RWPE1 (cell line): ENCODE data around the gene KDELR3.

Source experiments
- CTCF ChIA-PET: fragments of 350-600 bp; sonication (Branson Sonifier 250); formaldehyde crosslinking; extraction: SDS; loops from one replicate; lab custom pipeline; 2021; lab: Yijun Ruan, JAX
- POLR2A ChIA-PET: fragments of 400-600 bp; formaldehyde crosslinking; extraction: SDS; loops from one replicate; lab custom pipeline; 2020; ENCODE audit warnings: antibody characterized with exemption; ENCODE audit not compliant: low non-redundant PET; lab: Yijun Ruan, JAX
- DNase-seq: peaks from one replicate; pipeline ENCODE4 v3.0.0; 2012; ENCODE audit warnings: low spot score
- H3K27ac ChIP-seq: fragments of 450-650 bp; 2 replicates; pipeline ENCODE4 v1.5.1; 2017
- CTCF ChIP-seq: fragments of 450-650 bp; conservative IDR thresholded peaks from 2 replicates; pipeline ENCODE4 v1.5.1; 2017; ENCODE audit warnings: low read depth, mild to moderate bottlenecking

Gene KDELR3

GRCh38 chr22:38523029-38523428, 55.1 kb downstream of the KDELR3 start:
- ChIA-PET CTCF (no interaction called here), POLR2A (no interaction called here)
- H3K27ac ChIP-seq, result no peak overlapping the region
- no peak for DNase-seq
- no peak for TF ChIP-seq CTCF

- H3K27ac ChIP-seq, result no peak overlapping the region
- no peak for TF ChIP-seq CTCF
- no peak for DNase-seq
- ChIA-PET CTCF (no interaction called here), POLR2A (no interaction called here)
Observed at GRCh38 chr22:38523479-38523878, 55.6 kb downstream of the KDELR3 start.

- CTCF ChIA-PET, result no interaction called here
- POLR2A ChIA-PET, result no interaction called here
- no peak for DNase-seq
- TF ChIP-seq CTCF, result no peak
- no peak overlapping the region for H3K27ac ChIP-seq
Observed at GRCh38 chr22:38524429-38524828, 56.5 kb downstream of the KDELR3 start.

GRCh38 chr22:38531251-38531938, 63.5 kb downstream of the KDELR3 start:
- CTCF ChIA-PET, result interaction anchor here (0.7 kb wide), 1 partner anchor 90 kb away, joined by 3 read pairs; no protein-coding TSS in a partner anchor
- no peak for DNase-seq
- POLR2A ChIA-PET, result no interaction called here
- H3K27ac ChIP-seq, result no peak overlapping the region
- TF ChIP-seq CTCF, result no peak
